H1 (cell line): ENCODE results near the gene GAD2. TPM values are rescaled to one million over a fixed set of nuclear protein-coding genes. Genes with fewer than 3 reads are reported as not detected.

Source experiments
- CTCF ChIA-PET: fragments of 300-600 bp; sonication (Branson Sonifier 250); formaldehyde crosslinking; loops from one replicate; lab custom pipeline; 2021; ENCODE audit not compliant: partially characterized antibody; lab: Charles Lee
- POLR2A ChIA-PET: fragments of 300-600 bp; sonication (Branson Sonifier 250); formaldehyde crosslinking; loops from one replicate; lab custom pipeline; 2021; ENCODE audit warnings: inconsistent platforms; ENCODE audit not compliant: partially characterized antibody; lab: Charles Lee
- DNase-seq, 2 experiments: peaks; one replicate each; pipeline versions ENCODE4 v3.0.0 to v3.0.0-alpha.2; 2010 to 2022; ENCODE audit warnings: low spot score in 2 of 2, low read depth in 1 of 2, mixed read lengths in 1 of 2
- FAIRE-seq: peaks from 2 replicates; lab custom pipeline; 2011; peaks lifted over from hg19 to GRCh38; lab: Jason Lieb, UNC
- H2AFZ ChIP-seq: 2 replicates; pipeline ENCODE4 v1.8.1; 2012; ENCODE audit warnings: low read length, inconsistent platforms
- H2AK5ac ChIP-seq: 2 replicates; pipeline ENCODE4 v1.6.1; 2013; ENCODE audit warnings: low read depth, low read length
- H2BK120ac ChIP-seq: replicated peaks from 2 replicates; pipeline ENCODE3; 2013; ENCODE audit warnings: low read depth, low read length, inconsistent platforms
- H2BK12ac ChIP-seq: 2 replicates; pipeline ENCODE4 v1.6.1; 2013; ENCODE audit warnings: low read depth, low read length
- H2BK15ac ChIP-seq: 2 replicates; pipeline ENCODE4 v1.6.1; 2013; ENCODE audit warnings: low read length
- H2BK20ac ChIP-seq: 2 replicates; pipeline ENCODE4 v1.6.1; 2013; ENCODE audit warnings: low read length
- H2BK5ac ChIP-seq: 2 replicates; pipeline ENCODE4 v1.6.1; 2013; ENCODE audit warnings: low read depth, low read length
- H3K14ac ChIP-seq: 2 replicates; pipeline ENCODE4 v1.6.1; 2013; ENCODE audit warnings: inconsistent platforms; ENCODE audit not compliant: insufficient read length
- H3K18ac ChIP-seq: 2 replicates; pipeline ENCODE4 v1.6.1; 2013; ENCODE audit warnings: low read length; ENCODE audit errors: extremely low read depth
- H3K23ac ChIP-seq: 2 replicates; pipeline ENCODE4 v1.6.1; 2013; ENCODE audit warnings: inconsistent platforms; ENCODE audit not compliant: insufficient read length
- H3K23me2 ChIP-seq: 2 replicates; pipeline ENCODE4 v1.6.1; 2013; ENCODE audit warnings: low read depth, low read length
- H3K27ac ChIP-seq: 2 replicates; pipeline ENCODE4 v1.6.1; 2011; ENCODE audit warnings: low read depth, low read length, inconsistent platforms
- H3K27me3 ChIP-seq, 4 experiments: replicated peaks in 1 of 4; 1 replicate in 1 of 4; 2 replicates in 3 of 4; pipeline versions ENCODE4 v1.6.1 to v1.8.1; 2011 to 2013; ENCODE audit warnings: low read length in 3 of 4, mild to moderate bottlenecking in 3 of 4, inconsistent platforms in 2 of 4, mixed read lengths in 2 of 4, moderate library complexity in 1 of 4; ENCODE audit not compliant: control insufficient read depth in 3 of 4, insufficient read depth in 3 of 4; ENCODE audit errors: extremely low read depth in 1 of 4
- H3K36me3 ChIP-seq, 4 experiments: 2 replicates each; pipeline versions ENCODE4 v1.6.1 to v1.8.1; 2011 to 2013; ENCODE audit warnings: mild to moderate bottlenecking in 4 of 4, low read length in 3 of 4, moderate library complexity in 2 of 4, control low read depth in 1 of 4, inconsistent platforms in 1 of 4; ENCODE audit not compliant: insufficient read depth in 4 of 4, control insufficient read depth in 2 of 4
- H3K4ac ChIP-seq: replicated peaks from 2 replicates; pipeline ENCODE3; 2013; ENCODE audit warnings: low read length, low read depth, mixed read lengths, inconsistent platforms; ENCODE audit not compliant: insufficient read length
- H3K4me1 ChIP-seq, 4 experiments: replicated peaks in 1 of 4; 1 replicate in 1 of 4; 2 replicates in 3 of 4; pipeline versions ENCODE4 v1.6.1 to v1.8.1; 2011 to 2013; ENCODE audit warnings: low read length in 3 of 4, inconsistent platforms in 2 of 4, mixed read lengths in 1 of 4; ENCODE audit not compliant: insufficient read depth in 4 of 4, control insufficient read depth in 3 of 4
- H3K4me2 ChIP-seq, 2 experiments: 2 replicates each; pipeline versions ENCODE4 v1.6.1 to v1.8.1; 2011 to 2013; ENCODE audit warnings: low read depth in 2 of 2, low read length in 2 of 2, control low read depth in 1 of 2, inconsistent platforms in 1 of 2, mild to moderate bottlenecking in 1 of 2; ENCODE audit not compliant: insufficient read depth in 1 of 2
- H3K4me3 ChIP-seq, 4 experiments: fragments of 200-600, 300-600 bp in 1 of 4; sonication (generic), shearing (Covaris generic), sonication (Bioruptor Twin) in 1 of 4; 2 replicates each; pipeline versions ENCODE4 v1.5.1 to v1.8.1; 2011 to 2016; ENCODE audit warnings: low read length in 4 of 4, low read depth in 3 of 4, control low read depth in 2 of 4, inconsistent platforms in 2 of 4, mild to moderate bottlenecking in 2 of 4, mixed read lengths in 1 of 4, moderate library complexity in 1 of 4; ENCODE audit not compliant: insufficient read depth in 2 of 4; ENCODE audit errors: extremely low read depth in 1 of 4
- H3K56ac ChIP-seq: replicated peaks from 2 replicates; pipeline ENCODE3; 2013; ENCODE audit warnings: low read depth, mild to moderate bottlenecking, mixed read lengths, low read length, inconsistent platforms; ENCODE audit not compliant: insufficient read length
- H3K79me1 ChIP-seq: 2 replicates; pipeline ENCODE4 v1.6.1; 2013; ENCODE audit warnings: low read depth, low read length, control low read depth
- H3K79me2 ChIP-seq, 2 experiments: 2 replicates each; pipeline versions ENCODE4 v1.6.1 to v1.8.1; 2012 to 2013; ENCODE audit warnings: low read length in 2 of 2, mild to moderate bottlenecking in 2 of 2, inconsistent platforms in 1 of 2; ENCODE audit not compliant: insufficient read depth in 2 of 2, control insufficient read depth in 1 of 2
- H3K9ac ChIP-seq, 4 experiments: replicated peaks in 1 of 4; 1 replicate in 1 of 4; 2 replicates in 3 of 4; pipeline versions ENCODE4 v1.6.1 to v1.8.1; 2011 to 2013; ENCODE audit warnings: low read depth in 3 of 4, low read length in 3 of 4, control low read depth in 2 of 4, mild to moderate bottlenecking in 2 of 4, moderate library complexity in 2 of 4, inconsistent platforms in 1 of 4; ENCODE audit errors: extremely low read depth in 1 of 4
- H3K9me3 ChIP-seq, 2 experiments: 2 replicates each; pipeline versions ENCODE4 v1.6.1 to v1.8.1; 2012 to 2013; ENCODE audit warnings: mild to moderate bottlenecking in 2 of 2, moderate library complexity in 2 of 2, control low read depth in 1 of 2, inconsistent platforms in 1 of 2, low read depth in 1 of 2, low read length in 1 of 2, mixed read lengths in 1 of 2; ENCODE audit not compliant: insufficient read depth in 2 of 2
- H4K20me1 ChIP-seq, 2 experiments: replicated peaks in 1 of 2; 2 replicates each; pipeline versions ENCODE3 to v1.8.1; 2011 to 2013; ENCODE audit warnings: inconsistent platforms in 2 of 2, low read length in 2 of 2, mild to moderate bottlenecking in 1 of 2; ENCODE audit not compliant: insufficient read depth in 2 of 2, control insufficient read depth in 1 of 2
- H4K5ac ChIP-seq: 2 replicates; pipeline ENCODE4 v1.6.1; 2013; ENCODE audit warnings: low read length, low read depth, mixed read lengths, inconsistent platforms; ENCODE audit not compliant: insufficient read length
- H4K8ac ChIP-seq: 2 replicates; pipeline ENCODE4 v1.8.0; 2013; ENCODE audit warnings: mild to moderate bottlenecking, moderate library complexity, low read length, inconsistent platforms; ENCODE audit not compliant: insufficient read depth; ENCODE audit errors: extremely low read depth
- H4K91ac ChIP-seq: replicated peaks from 2 replicates; pipeline ENCODE3; 2013; ENCODE audit warnings: low read length, mixed read lengths, inconsistent platforms; ENCODE audit not compliant: insufficient read length
- POLR2AphosphoS5 ChIP-seq: IDR thresholded peaks from 2 replicates; pipeline ENCODE4 v1.6.1; 2011; ENCODE audit warnings: low read depth, low read length
- RAD21 ChIP-seq, 2 experiments: IDR thresholded peaks in 1 of 2; conservative IDR thresholded peaks in 1 of 2; 2 replicates each; pipeline ENCODE4 v1.6.1; 2011; ENCODE audit warnings: low read depth in 2 of 2, low read length in 2 of 2, improper control_type of control experiment in 1 of 2, inconsistent platforms in 1 of 2, mild to moderate bottlenecking in 1 of 2, moderate library complexity in 1 of 2
- YY1 ChIP-seq: IDR thresholded peaks from 2 replicates; pipeline ENCODE4 v1.6.1; 2011; ENCODE audit warnings: low read depth, mild to moderate bottlenecking, low read length
- WGBS, 2 experiments: shearing (Covaris generic) in 1 of 2; methylation state at CpG; one replicate each; pipeline versions ENCODE4 v1.1.6 to v1.1.7; 2013 to 2015; ENCODE audit warnings: low lambda C conversion rate in 2 of 2, mixed read lengths in 2 of 2, inconsistent platforms in 1 of 2, low coverage in 1 of 2, missing lambda C conversion rate in 1 of 2; ENCODE audit not compliant: insufficient replicate concordance in 2 of 2, insufficient coverage in 1 of 2, insufficient read length in 1 of 2; ENCODE audit errors: extremely low coverage in 1 of 2, missing lambda C conversion rate in 1 of 2; 5-methylcytosine and 5-hydroxymethylcytosine counted together
- polyA plus RNA-seq, 7 experiments: library from polyadenylated mRNA; depleted of rRNA in 3 of 7; stranded (reverse) in 5 of 7; unstranded in 2 of 7; fragments of >200 nt in 5 of 7; fragments of 200-250 nt in 2 of 7; gene quantifications; 1 replicate in 5 of 7; 2 replicates in 1 of 7; 4 replicates in 1 of 7; pipeline versions ENCODE4 v1.2.1 to v1.2.3, GENCODE V29; 2011 to 2013; ENCODE audit warnings: missing spikeins in 2 of 7, mixed read lengths in 2 of 7
- total RNA-seq: library from RNA; stranded (reverse); fragmentation: NEBNext Ultra II Directional; extraction: Animal tissue kit (Norgen Biotek cat#: 25700); gene quantifications from 2 replicates; pipeline ENCODE4 v1.2.1, GENCODE V29; 2021
- TF ChIP-seq, protein P1 (sequence below), 3 experiments: IDR thresholded peaks; 1 replicate in 2 of 3; 2 replicates in 1 of 3; pipeline versions ENCODE4 v1.5.1 to v1.6.1; 2011; ENCODE audit warnings: low read length in 3 of 3, mild to moderate bottlenecking in 3 of 3, inconsistent platforms in 2 of 3, low read depth in 1 of 3, moderate library complexity in 1 of 3; ENCODE audit not compliant: insufficient read depth in 1 of 3; ENCODE audit errors: control extremely low read depth in 1 of 3

The GAD2 gene
- total and polyA plus RNA-seq, 2 of the 8 experiments (the other 6 are each of a cell fraction or from before 2014, with no cell fraction given) = 0.30 to 0.47 TPM

DNA sequence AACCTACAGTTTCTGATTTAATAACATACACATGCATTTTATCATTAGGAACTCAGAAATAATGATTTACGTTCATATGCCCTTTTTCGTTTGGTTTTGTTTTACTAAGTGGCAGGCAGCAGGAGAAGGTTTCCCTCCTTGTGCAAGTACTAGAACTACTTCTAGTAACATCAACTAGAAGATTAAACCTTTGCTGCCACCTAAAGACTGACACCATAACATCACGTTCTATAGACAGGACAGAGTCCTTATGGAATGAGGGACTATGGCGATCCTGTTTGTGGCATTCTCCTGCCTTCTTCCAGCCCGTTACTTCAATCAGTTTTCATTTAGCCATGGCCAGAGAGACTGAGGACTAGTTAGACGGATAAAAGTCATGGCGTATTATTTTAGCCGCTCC, 53.2 kb downstream of the GAD2 start:
- H3K56ac ChIP-seq = no peak overlapping the region
- H2BK15ac ChIP-seq = no peak overlapping the region
- no peak overlapping the region for H2BK5ac ChIP-seq
- H2BK20ac ChIP-seq = no peak overlapping the region
- FAIRE-seq (peak; percentile 95), DNase-seq (no peak)
- no peak overlapping the region for H4K8ac ChIP-seq
- no peak overlapping the region for H3K4ac ChIP-seq
- TF ChIP-seq YY1 (peak; percentile 9; the same call in 1 of the 2 replicates), RAD21 (IDR thresholded peaks at IDR 0.05 in 1 of 2, conservative IDR thresholded peaks at IDR 0.05 in 1 of 2; ENCODE audit: low read depth in 2 of 2, low read length in 2 of 2) (peak; percentile 88 to 91), POLR2AphosphoS5 (no peak)
- TF ChIP-seq, protein P1, sequence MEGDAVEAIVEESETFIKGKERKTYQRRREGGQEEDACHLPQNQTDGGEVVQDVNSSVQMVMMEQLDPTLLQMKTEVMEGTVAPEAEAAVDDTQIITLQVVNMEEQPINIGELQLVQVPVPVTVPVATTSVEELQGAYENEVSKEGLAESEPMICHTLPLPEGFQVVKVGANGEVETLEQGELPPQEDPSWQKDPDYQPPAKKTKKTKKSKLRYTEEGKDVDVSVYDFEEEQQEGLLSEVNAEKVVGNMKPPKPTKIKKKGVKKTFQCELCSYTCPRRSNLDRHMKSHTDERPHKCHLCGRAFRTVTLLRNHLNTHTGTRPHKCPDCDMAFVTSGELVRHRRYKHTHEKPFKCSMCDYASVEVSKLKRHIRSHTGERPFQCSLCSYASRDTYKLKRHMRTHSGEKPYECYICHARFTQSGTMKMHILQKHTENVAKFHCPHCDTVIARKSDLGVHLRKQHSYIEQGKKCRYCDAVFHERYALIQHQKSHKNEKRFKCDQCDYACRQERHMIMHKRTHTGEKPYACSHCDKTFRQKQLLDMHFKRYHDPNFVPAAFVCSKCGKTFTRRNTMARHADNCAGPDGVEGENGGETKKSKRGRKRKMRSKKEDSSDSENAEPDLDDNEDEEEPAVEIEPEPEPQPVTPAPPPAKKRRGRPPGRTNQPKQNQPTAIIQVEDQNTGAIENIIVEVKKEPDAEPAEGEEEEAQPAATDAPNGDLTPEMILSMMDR (IDR thresholded peaks at IDR 0.05; ENCODE audit: control extremely low read depth in 1 of 3, insufficient read depth in 1 of 3, low read depth in 1 of 3, low read length in 3 of 3) = peak in 2 of 3 experiments; percentile 63 to 79; a peak in 3 of 4 replicates
- no peaks in the 10 kb centered on the region for H3K27me3 ChIP-seq
- H2AFZ ChIP-seq = no peak overlapping the region
- H4K20me1 ChIP-seq = no peaks in the 10 kb centered on the region
- no peak overlapping the region for H3K27ac ChIP-seq
- H2BK12ac ChIP-seq = no peak overlapping the region
- H3K23ac ChIP-seq = no peak overlapping the region
- 50% methylated on average over 8 of the region's 8 CpGs; no CpG with 5 or more reads in 1 of the 2 experiments for WGBS, 2 experiments
- no peak overlapping the region for H3K9ac ChIP-seq
- H3K4me1 ChIP-seq = peaks cover 0 to 2% (median under 1%) of the 10 kb centered on the region in 4 experiments; a peak in 3 of 7 replicates
- no peaks in the 10 kb centered on the region for H3K23me2 ChIP-seq
- H3K14ac ChIP-seq = no peak overlapping the region
- H3K79me1 ChIP-seq = no peaks in the 10 kb centered on the region
- H3K4me3 ChIP-seq = no peak overlapping the region
- no peak overlapping the region for H2BK120ac ChIP-seq
- no peak overlapping the region for H3K4me2 ChIP-seq
- H3K18ac ChIP-seq = no peak overlapping the region
- no peak overlapping the region for H4K5ac ChIP-seq
- no peaks in the 10 kb centered on the region for H3K36me3 ChIP-seq
- no peak overlapping the region for H4K91ac ChIP-seq
- ChIA-PET CTCF (interaction anchor here (0.7 to 5.3 kb wide), 26 partner anchors 8 to 568 kb away, joined by 3 to 43 read pairs (median 4); no protein-coding TSS in a partner anchor), POLR2A (no interaction called here)
- no peaks in the 10 kb centered on the region for H3K9me3 ChIP-seq
- H2AK5ac ChIP-seq = no peak overlapping the region
- H3K79me2 ChIP-seq = no peaks in the 10 kb centered on the region
